ENCODE data around the gene FBLIM1. TPM values are rescaled to one million over a fixed set of nuclear protein-coding genes. Genes with fewer than 3 reads are reported as not detected.

The FBLIM1 gene
- total RNA-seq, 1 donor from 2014 or later = 198 TPM

DNA sequence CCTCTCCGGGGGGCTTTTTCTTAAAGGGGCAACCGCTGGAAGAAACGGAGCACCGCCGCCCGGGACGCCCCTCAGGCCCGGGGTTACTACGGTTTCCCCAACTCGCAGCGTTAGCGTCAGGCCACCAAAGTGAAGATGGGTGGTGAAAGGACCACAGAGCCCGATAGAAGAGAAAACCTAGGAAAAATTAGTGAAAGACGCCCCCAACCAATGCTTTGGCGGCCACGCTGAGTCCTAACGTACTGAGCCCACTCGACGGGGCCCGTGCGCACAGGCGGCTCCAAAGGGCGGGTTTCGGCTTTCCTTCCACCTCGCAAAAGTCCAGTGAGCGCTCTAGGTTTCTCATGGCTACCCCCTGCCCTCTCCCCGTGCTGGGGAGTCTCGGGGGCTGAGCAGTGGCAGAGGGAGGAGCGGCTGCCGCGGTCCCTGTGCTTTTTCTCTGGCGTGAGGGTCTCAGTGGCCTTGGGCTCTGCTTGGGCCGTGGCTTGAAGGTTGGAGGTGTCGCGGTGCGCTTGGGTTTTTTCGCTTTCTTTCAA lies 76.7 kb downstream of the FBLIM1 start:
- Mint-ChIP-seq H3K9me3 (ENCODE audit: unreplicated experiment) (no peaks in the 10 kb centered on the region), H3K36me3 (ENCODE audit: low read depth, unreplicated experiment) (peaks cover 5% of the 10 kb centered on the region), H3K4me3 (ENCODE audit: unreplicated experiment) (peak overlapping the region; percentile 92), H3K4me1 (ENCODE audit: unreplicated experiment) (peaks cover 16% of the 10 kb centered on the region), H3K27me3 (ENCODE audit: unreplicated experiment) (peaks cover 12% of the 10 kb centered on the region), H3K27ac (ENCODE audit: unreplicated experiment) (peak overlapping the region; percentile 96)
- TF ChIP-seq, protein P1, sequence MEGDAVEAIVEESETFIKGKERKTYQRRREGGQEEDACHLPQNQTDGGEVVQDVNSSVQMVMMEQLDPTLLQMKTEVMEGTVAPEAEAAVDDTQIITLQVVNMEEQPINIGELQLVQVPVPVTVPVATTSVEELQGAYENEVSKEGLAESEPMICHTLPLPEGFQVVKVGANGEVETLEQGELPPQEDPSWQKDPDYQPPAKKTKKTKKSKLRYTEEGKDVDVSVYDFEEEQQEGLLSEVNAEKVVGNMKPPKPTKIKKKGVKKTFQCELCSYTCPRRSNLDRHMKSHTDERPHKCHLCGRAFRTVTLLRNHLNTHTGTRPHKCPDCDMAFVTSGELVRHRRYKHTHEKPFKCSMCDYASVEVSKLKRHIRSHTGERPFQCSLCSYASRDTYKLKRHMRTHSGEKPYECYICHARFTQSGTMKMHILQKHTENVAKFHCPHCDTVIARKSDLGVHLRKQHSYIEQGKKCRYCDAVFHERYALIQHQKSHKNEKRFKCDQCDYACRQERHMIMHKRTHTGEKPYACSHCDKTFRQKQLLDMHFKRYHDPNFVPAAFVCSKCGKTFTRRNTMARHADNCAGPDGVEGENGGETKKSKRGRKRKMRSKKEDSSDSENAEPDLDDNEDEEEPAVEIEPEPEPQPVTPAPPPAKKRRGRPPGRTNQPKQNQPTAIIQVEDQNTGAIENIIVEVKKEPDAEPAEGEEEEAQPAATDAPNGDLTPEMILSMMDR (IDR thresholded peaks at IDR 0.05; ENCODE audit: unreplicated experiment) = no peak
- no peak for DNase-seq (ENCODE audit: low spot score)

DNA sequence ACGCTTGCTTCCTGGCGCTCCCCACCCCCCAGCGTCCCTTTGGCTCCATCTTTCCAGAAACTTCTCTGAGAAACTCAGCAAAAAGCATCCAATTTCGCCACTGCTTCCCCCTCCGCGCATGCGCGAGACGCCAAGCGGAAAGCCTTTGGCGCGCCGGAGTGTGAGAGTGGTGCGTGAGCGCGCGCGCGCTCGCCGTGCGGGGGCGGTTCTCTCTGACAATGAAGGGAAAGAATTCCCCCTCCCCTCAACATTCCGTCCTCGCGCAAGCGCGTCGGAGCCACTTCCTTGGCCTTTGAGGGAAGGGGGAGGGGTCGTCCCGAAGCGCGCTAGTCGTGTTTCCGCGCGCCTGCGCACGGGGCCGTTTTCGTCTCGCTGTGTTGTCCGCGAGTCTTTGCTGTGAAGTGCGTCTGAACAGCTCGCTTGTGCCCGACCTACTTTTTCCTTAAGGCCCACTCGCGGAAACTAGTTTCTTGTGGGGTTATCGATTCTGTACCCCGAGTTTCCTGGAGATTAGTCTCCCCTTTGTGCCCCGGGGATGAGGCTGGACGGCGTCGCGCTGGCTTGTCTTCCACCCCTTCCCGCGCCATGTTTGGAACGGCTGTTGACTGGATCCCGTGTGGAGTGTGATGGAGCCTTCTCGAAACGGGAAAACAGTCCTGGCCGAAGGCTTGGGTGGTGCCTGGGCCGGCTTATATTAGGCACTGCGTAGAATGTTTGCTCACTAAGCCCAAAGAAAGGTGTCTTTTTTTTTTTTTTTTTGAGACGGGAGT lies 77.3 kb downstream of the FBLIM1 start:
- Mint-ChIP-seq H3K36me3 (ENCODE audit: low read depth, unreplicated experiment) (peaks cover 5% of the 10 kb centered on the region), H3K4me1 (ENCODE audit: unreplicated experiment) (peaks cover 16% of the 10 kb centered on the region), H3K27me3 (ENCODE audit: unreplicated experiment) (peaks cover 12% of the 10 kb centered on the region), H3K4me3 (ENCODE audit: unreplicated experiment) (peak overlapping the region; percentile 92), H3K27ac (ENCODE audit: unreplicated experiment) (peak overlapping the region; percentile 96), H3K9me3 (ENCODE audit: unreplicated experiment) (no peaks in the 10 kb centered on the region)
- TF ChIP-seq, protein P1 (IDR thresholded peaks at IDR 0.05; ENCODE audit: unreplicated experiment) = no peak
- peak; percentile 98 for DNase-seq (ENCODE audit: low spot score)

Other genes starting within 250 kb of the FBLIM1 start
- gene CASP9, start 234.6 kb upstream of the FBLIM1 start, total RNA-seq (ENCODE audit: unreplicated experiment) = 12.0 TPM
- gene DNAJC16, start 231.9 kb upstream of the FBLIM1 start, total RNA-seq (ENCODE audit: unreplicated experiment) = 19.9 TPM
- gene AGMAT, start 173.7 kb upstream of the FBLIM1 start, total RNA-seq (ENCODE audit: unreplicated experiment) = 0.18 TPM
- gene DDI2, start 141.3 kb upstream of the FBLIM1 start, total RNA-seq (ENCODE audit: unreplicated experiment) = 24.0 TPM
- gene PLEKHM2, start 74.5 kb upstream of the FBLIM1 start, total RNA-seq (ENCODE audit: unreplicated experiment) = 82.3 TPM
- gene SLC25A34, start 22.5 kb upstream of the FBLIM1 start, total RNA-seq (ENCODE audit: unreplicated experiment) = 3.5 TPM
- not detected for gene TMEM82, start 16.3 kb upstream of the FBLIM1 start, total RNA-seq (ENCODE audit: unreplicated experiment)
- 2.4 TPM for gene UQCRHL, start 48.9 kb downstream of the FBLIM1 start, total RNA-seq (ENCODE audit: unreplicated experiment)
- gene SPEN, start 88.9 kb downstream of the FBLIM1 start, total RNA-seq (ENCODE audit: unreplicated experiment) = 33.5 TPM
- gene ZBTB17, start 217.3 kb downstream of the FBLIM1 start, total RNA-seq (ENCODE audit: unreplicated experiment) = 33.6 TPM
- 0.10 TPM for gene SRARP, start 245.4 kb downstream of the FBLIM1 start, total RNA-seq (ENCODE audit: unreplicated experiment)